Activated naive CD4-positive, alpha-beta T cell treated with anti-CD3 and anti-CD28 coated beads for 36 hours (primary cell): ENCODE data around the gene COL19A1. TPM values are rescaled to one million over a fixed set of nuclear protein-coding genes. Genes with fewer than 3 reads are reported as not detected.
"Not testable (repeated sequence)": the region's sequence is repeated elsewhere in the genome, so short reads cannot be mapped to it uniquely, and the experiment has no call there.

Source experiments
- CTCF ChIA-PET: fragments of 350-600 bp; sonication (Branson Sonifier 250); formaldehyde crosslinking; loops from one replicate; lab custom pipeline; 2021; ENCODE audit warnings: antibody characterized with exemption; lab: Charles Lee
- DNase-seq: peaks from one replicate; pipeline ENCODE4 v3.0.0-alpha.2; 2020
- H3K27ac Mint-ChIP-seq: one replicate; pipeline ENCODE4 v1.8.0; 2021; ENCODE audit warnings: mild to moderate bottlenecking, mixed read lengths
- H3K27me3 Mint-ChIP-seq: one replicate; pipeline ENCODE4 v1.8.0; 2021; ENCODE audit warnings: low read depth, mixed read lengths
- H3K36me3 Mint-ChIP-seq: one replicate; pipeline ENCODE4 v1.8.0; 2021; ENCODE audit warnings: low read depth, mixed read lengths
- H3K4me1 Mint-ChIP-seq: one replicate; pipeline ENCODE4 v1.8.0; 2021; ENCODE audit warnings: low read depth, mixed read lengths
- H3K4me3 Mint-ChIP-seq: one replicate; pipeline ENCODE4 v1.8.0; 2021; ENCODE audit warnings: mild to moderate bottlenecking, moderate library complexity, mixed read lengths
- H3K9me3 Mint-ChIP-seq: one replicate; pipeline ENCODE4 v1.8.0; 2021; ENCODE audit warnings: mixed read lengths
- intact Hi-C: fragments of 100-400 bp; cut with micrococcal nuclease; formaldehyde crosslinking; loops from one replicate; pipeline ENCODE4 v1.15.1; 2023
- total RNA-seq, 2 experiments: library from RNA; stranded (reverse); gene quantifications; one replicate each; pipeline ENCODE4 v1.2.3, GENCODE V29; 2021

COL19A1 gene
- under 1 TPM in 1 of 2 experiments, not detected in 1; 0.26 TPM for total RNA-seq

- Mint-ChIP-seq H3K27me3 (peaks cover 5% of the 10 kb centered on the region), H3K27ac (no peak within 1 kb of the TSS), H3K4me3 (peak within 1 kb of the TSS; percentile 70), H3K4me1 (peaks cover 20% of the 10 kb centered on the region), H3K9me3 (no peaks in the 10 kb centered on the region), H3K36me3 (no peaks in the 10 kb centered on the region)
- DNase-seq = peak; percentile 26
- CTCF ChIA-PET = interaction anchor here (0.8 to 1.7 kb wide), 5 partner anchors 70 to 1035 kb away, joined by 3 to 7 read pairs (median 3); partner anchors contain the start of gene LMBRD1
- intact Hi-C loops = loop anchor here (1.0 to 10.0 kb wide), 3 partner anchors 31 to 298 kb away; no protein-coding TSS in a partner anchor
These were observed at the start of gene COL19A1 for GRCh38 chr6:69866351-69866769. Gene COL19A1, plus strand, starts transcription at chr6:69866556. Its CDS starts 13,012 bp downstream, at chr6:69879568.

- no peaks in the 10 kb centered on the region for H3K36me3 Mint-ChIP-seq
- peaks cover 48% of the 10 kb centered on the region for H3K4me1 Mint-ChIP-seq
- no peaks in the 10 kb centered on the region for H3K27me3 Mint-ChIP-seq
- peak overlapping the region; percentile 75 for H3K27ac Mint-ChIP-seq
- intact Hi-C loops = loop anchor here (1.0 kb wide), 1 partner anchor 19 kb away; no protein-coding TSS in a partner anchor
- H3K9me3 Mint-ChIP-seq = no peaks in the 10 kb centered on the region
- peak overlapping the region; percentile 46 for H3K4me3 Mint-ChIP-seq
- CTCF ChIA-PET = interaction anchor here (0.9 kb wide), 1 partner anchor 39 kb away, joined by 3 read pairs; no protein-coding TSS in a partner anchor
- no peak for DNase-seq
These were observed 49.8 kb upstream of the COL19A1 start for GRCh38 chr6:69816569-69816968.

GRCh38 chr6:69817358-69817757 is 49.0 kb upstream of the COL19A1 start:
- H3K27ac Mint-ChIP-seq = no peak overlapping the region
- H3K4me3 Mint-ChIP-seq = no peak overlapping the region
- CTCF ChIA-PET = no interaction called here
- no peaks in the 10 kb centered on the region for H3K27me3 Mint-ChIP-seq
- H3K4me1 Mint-ChIP-seq = peaks cover 40% of the 10 kb centered on the region
- H3K9me3 Mint-ChIP-seq = no peaks in the 10 kb centered on the region
- intact Hi-C loops = no loop called here
- no peaks in the 10 kb centered on the region for H3K36me3 Mint-ChIP-seq
- no peak for DNase-seq

GRCh38 chr6:69818223-69818930 is 48.0 kb upstream of the COL19A1 start:
- no peak overlapping the region for H3K4me3 Mint-ChIP-seq
- no peaks in the 10 kb centered on the region for H3K27me3 Mint-ChIP-seq
- CTCF ChIA-PET = interaction anchor here (0.7 kb wide), 1 partner anchor 42 kb away, joined by 3 read pairs; no protein-coding TSS in a partner anchor
- no peaks in the 10 kb centered on the region for H3K9me3 Mint-ChIP-seq
- H3K36me3 Mint-ChIP-seq = no peaks in the 10 kb centered on the region
- DNase-seq = no peak
- intact Hi-C loops = no loop called here
- H3K27ac Mint-ChIP-seq = no peak overlapping the region
- H3K4me1 Mint-ChIP-seq = peaks cover 30% of the 10 kb centered on the region

DNA sequence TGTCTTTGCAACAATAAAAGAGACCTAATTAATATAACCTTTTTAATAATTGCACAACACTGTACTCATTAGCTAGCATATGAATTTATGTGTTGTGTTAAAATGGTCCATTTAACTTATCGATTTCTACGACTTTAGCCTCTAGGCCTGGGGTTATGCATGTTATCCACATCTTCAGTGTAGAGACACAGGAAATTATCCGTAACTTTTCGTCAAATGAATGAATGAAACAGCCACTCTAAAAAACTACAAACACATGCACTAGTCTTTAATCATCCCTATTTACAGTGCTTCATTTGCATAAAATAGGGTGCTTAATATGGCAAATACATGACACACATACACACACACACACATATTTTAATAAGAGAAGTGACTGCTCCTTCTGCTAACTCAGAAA is 47.2 kb upstream of the COL19A1 start:
- intact Hi-C loops = no loop called here

GRCh38 chr6:69820018-69820417 is 46.3 kb upstream of the COL19A1 start:
- Mint-ChIP-seq H3K4me3 (no peak overlapping the region), H3K36me3 (no peaks in the 10 kb centered on the region), H3K9me3 (no peaks in the 10 kb centered on the region), H3K27ac (no peak overlapping the region), H3K4me1 (peaks cover 17% of the 10 kb centered on the region), H3K27me3 (no peaks in the 10 kb centered on the region)
- CTCF ChIA-PET = interaction anchor here (1.0 kb wide), 1 partner anchor 23 kb away, joined by 4 read pairs; the partner anchor contains the start of gene LMBRD1
- intact Hi-C loops = no loop called here
- DNase-seq = no peak

More for the DNA sequence above, 47.2 kb upstream of the COL19A1 start:
- H3K27me3 Mint-ChIP-seq = no peaks in the 10 kb centered on the region
- no peak overlapping the region for H3K27ac Mint-ChIP-seq
- H3K4me3 Mint-ChIP-seq = no peak overlapping the region
- CTCF ChIA-PET = interaction anchor here (0.7 to 1.0 kb wide), 2 partner anchors 22 to 42 kb away, joined by 3 to 4 read pairs; partner anchors contain the start of gene LMBRD1
- peaks cover 23% of the 10 kb centered on the region for H3K4me1 Mint-ChIP-seq
- DNase-seq = no peak
- H3K9me3 Mint-ChIP-seq = no peaks in the 10 kb centered on the region
- no peaks in the 10 kb centered on the region for H3K36me3 Mint-ChIP-seq

DNA sequence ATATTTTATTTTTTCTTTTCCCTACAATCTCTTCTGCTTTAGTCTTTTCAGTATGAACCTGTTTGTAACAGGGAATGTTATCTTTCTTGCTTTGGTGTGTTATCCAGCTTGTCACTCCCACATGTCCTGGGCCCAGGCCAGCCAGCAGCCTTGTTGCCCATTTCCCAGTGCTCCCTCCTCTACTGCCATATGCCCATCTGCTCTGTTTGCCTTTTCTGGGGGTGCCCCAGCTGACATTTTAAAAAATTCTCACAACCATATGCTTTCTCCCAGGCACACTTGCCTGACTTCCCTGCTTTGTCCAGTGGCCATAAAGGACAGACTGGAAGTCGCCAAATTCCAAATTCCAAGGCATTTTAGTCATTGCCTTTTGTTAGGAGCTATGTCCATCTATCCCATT is 45.9 kb upstream of the COL19A1 start:
- H3K9me3 Mint-ChIP-seq = no peaks in the 10 kb centered on the region
- H3K27me3 Mint-ChIP-seq = no peaks in the 10 kb centered on the region
- intact Hi-C loops = no loop called here
- no peak for DNase-seq
- peaks cover 13% of the 10 kb centered on the region for H3K4me1 Mint-ChIP-seq
- H3K27ac Mint-ChIP-seq = no peak overlapping the region
- CTCF ChIA-PET = no interaction called here
- H3K36me3 Mint-ChIP-seq = no peaks in the 10 kb centered on the region
- H3K4me3 Mint-ChIP-seq = no peak overlapping the region

DNA sequence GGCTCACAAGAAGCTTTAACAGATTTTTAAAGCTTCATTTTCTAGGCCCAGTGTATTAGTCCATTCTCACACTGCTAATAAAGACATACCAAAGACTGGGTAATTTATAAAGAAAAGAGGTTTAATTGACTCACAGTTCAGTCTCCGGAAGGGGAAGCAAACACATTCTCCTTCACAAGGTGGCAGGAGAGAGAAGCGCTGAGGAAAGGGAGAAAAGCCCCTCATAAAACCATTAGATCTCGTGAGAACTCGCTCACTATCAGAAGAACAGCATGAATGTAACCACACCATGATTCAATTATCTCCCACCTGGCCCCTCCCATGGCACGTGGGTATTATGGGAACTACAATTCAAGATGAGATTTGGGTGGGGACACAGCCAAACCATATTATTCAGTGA is 42.0 kb upstream of the COL19A1 start:
- H3K27me3 Mint-ChIP-seq, H3K27ac Mint-ChIP-seq, H3K4me3 Mint-ChIP-seq, intact Hi-C loops, H3K36me3 Mint-ChIP-seq, H3K4me1 Mint-ChIP-seq, DNase-seq, H3K9me3 Mint-ChIP-seq: not testable (repeated sequence)
- CTCF ChIA-PET = interaction anchor here (1.2 kb wide), 1 partner anchor 11 kb away, joined by 3 read pairs; no protein-coding TSS in a partner anchor

DNA sequence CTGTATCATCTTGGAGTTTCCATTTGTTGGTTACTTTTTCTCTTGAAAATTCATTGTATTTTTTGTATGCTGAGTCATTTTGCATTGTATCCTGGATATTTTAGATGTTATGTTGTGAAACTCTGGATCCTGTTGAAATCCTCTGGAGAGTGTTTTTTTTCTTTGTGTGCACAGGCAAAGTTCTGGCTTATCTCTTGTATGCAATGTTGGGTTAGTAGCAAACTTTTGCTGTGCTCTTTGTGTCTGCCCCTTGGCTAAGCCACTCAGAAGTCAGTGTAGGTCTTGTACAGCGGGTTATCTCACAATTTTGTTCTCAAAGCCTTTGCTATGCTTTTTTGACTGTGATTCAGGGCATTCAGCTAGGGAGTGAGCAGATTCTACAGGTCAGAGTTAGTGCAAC is 40.5 kb upstream of the COL19A1 start:
- Mint-ChIP-seq H3K36me3 (no peaks in the 10 kb centered on the region), H3K4me3 (no peak overlapping the region), H3K4me1 (no peaks in the 10 kb centered on the region), H3K9me3 (no peaks in the 10 kb centered on the region), H3K27ac (no peak overlapping the region), H3K27me3 (no peaks in the 10 kb centered on the region)
- no peak for DNase-seq
- intact Hi-C loops = no loop called here
- CTCF ChIA-PET = no interaction called here

DNA sequence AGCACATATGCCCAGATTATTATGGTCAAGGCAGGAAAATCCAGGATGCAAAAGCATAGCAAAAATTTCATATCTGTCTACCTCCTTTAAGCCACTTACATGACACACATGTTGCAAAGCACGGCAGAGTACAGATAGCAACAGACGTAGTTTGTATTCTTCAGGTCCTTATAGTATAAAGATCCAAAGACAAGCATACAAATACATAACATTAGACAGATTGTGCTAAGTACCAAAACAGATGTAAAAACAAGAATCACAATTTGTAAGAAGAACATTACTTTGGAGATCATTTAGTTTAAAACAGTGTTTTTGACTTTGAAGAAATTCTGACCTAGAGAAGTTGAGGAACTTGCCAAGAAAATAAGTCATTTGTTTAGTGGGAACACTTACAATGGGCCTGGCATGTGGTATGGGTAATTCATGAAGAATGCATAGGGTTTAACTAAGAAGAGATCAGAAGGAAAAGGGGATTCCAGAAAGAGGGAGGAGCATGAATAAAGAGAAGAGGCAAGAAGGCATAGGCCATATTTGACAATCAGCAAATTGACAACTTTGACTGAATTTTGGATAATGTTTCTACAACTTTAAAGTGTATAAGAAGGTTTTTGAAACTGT is 39.0 kb upstream of the COL19A1 start:
- intact Hi-C loops = no loop called here
- Mint-ChIP-seq H3K36me3 (no peaks in the 10 kb centered on the region), H3K27me3 (peaks cover 3% of the 10 kb centered on the region), H3K27ac (no peak overlapping the region), H3K9me3 (no peaks in the 10 kb centered on the region), H3K4me1 (no peaks in the 10 kb centered on the region), H3K4me3 (no peak overlapping the region)
- no peak for DNase-seq
- CTCF ChIA-PET = no interaction called here

GRCh38 chr6:69832558-69832957 is 33.8 kb upstream of the COL19A1 start:
- Mint-ChIP-seq H3K36me3 (no peaks in the 10 kb centered on the region), H3K4me1 (peaks cover 3% of the 10 kb centered on the region), H3K9me3 (no peaks in the 10 kb centered on the region), H3K27me3 (peaks cover 3% of the 10 kb centered on the region), H3K4me3 (no peak overlapping the region), H3K27ac (no peak overlapping the region)
- DNase-seq = no peak
- intact Hi-C loops = no loop called here
- CTCF ChIA-PET = no interaction called here

- peaks cover 3% of the 10 kb centered on the region for H3K4me1 Mint-ChIP-seq
- no peak for DNase-seq
- H3K4me3 Mint-ChIP-seq = no peak overlapping the region
- no peak overlapping the region for H3K27ac Mint-ChIP-seq
- H3K36me3 Mint-ChIP-seq = no peaks in the 10 kb centered on the region
- H3K27me3 Mint-ChIP-seq = peaks cover 5% of the 10 kb centered on the region
- H3K9me3 Mint-ChIP-seq = no peaks in the 10 kb centered on the region
- CTCF ChIA-PET = interaction anchor here (0.6 to 1.7 kb wide), 7 partner anchors 12 to 210 kb away, joined by 3 to 9 read pairs (median 3); partner anchors contain the start of gene LMBRD1
- intact Hi-C loops = loop anchor here (1.0 to 5.0 kb wide), 7 partner anchors 19 to 331 kb away; partner anchors contain the start of gene COL19A1
These were observed 30.8 kb upstream of the COL19A1 start for GRCh38 chr6:69835414-69836179.
